Gastrocnemius medialis (tissue), 4 donors: ENCODE results near the gene IGLL5.

ENCODE experiments used
- CTCF ChIP-seq, 5 experiments: fragments of 450-650 bp in 3 of 5; fragments of 200-600 bp in 2 of 5; sonication (generic) in 2 of 5; IDR thresholded peaks in 4 of 5; conservative IDR thresholded peaks in 1 of 5; 1 replicate in 4 of 5; 2 replicates in 1 of 5; pipeline ENCODE4 v1.5.1; 2016 to 2019; ENCODE audit warnings: antibody characterized with exemption in 5 of 5, mild to moderate bottlenecking in 3 of 5, moderate library complexity in 3 of 5
- POLR2A ChIP-seq, 2 donors: fragments of 450-650 bp; IDR thresholded peaks; one replicate each; pipeline ENCODE4 v1.6.1; 2017; ENCODE audit warnings: antibody characterized with exemption in 2 of 2, mild to moderate bottlenecking in 2 of 2, moderate library complexity in 2 of 2

GRCh38 chr22:22883090-22883727 lies 4.4 kb upstream of the IGLL5 start:
- TF ChIP-seq CTCF (IDR thresholded peaks at IDR 0.05 in 4 of 5, conservative IDR thresholded peaks at IDR 0.05 in 1 of 5) = no peak
- no peak for TF ChIP-seq POLR2A (IDR thresholded peaks at IDR 0.05)
